Measurements from ENCODE around the gene KMT2A.

The KMT2A gene

GRCh38 chr11:118529584-118530175, 93.4 kb downstream of the KMT2A start:
- no peak for FAIRE-seq
- no peak for DNase-seq (ENCODE audit: insufficient read length, low spot score)

GRCh38 chr11:118530180-118530682, 93.9 kb downstream of the KMT2A start:
- DNase-seq (ENCODE audit: insufficient read length, low spot score) (no peak), FAIRE-seq (no peak)
- no peak for TF ChIP-seq POLR2A (IDR thresholded peaks at IDR 0.05; ENCODE audit: low read depth, low read length)

More at GRCh38 chr11:118529584-118530175, 93.4 kb downstream of the KMT2A start:
- TF ChIP-seq POLR2A (IDR thresholded peaks at IDR 0.05; ENCODE audit: low read depth, low read length) = no peak

GRCh38 chr11:118530683-118531596, 94.6 kb downstream of the KMT2A start, which contains the start of gene TMEM25:
TSS of gene TMEM25 (plus strand) at chr11:118531192. CDS start at chr11:118531802, 610 bp downstream.
- FAIRE-seq (no peak), DNase-seq (ENCODE audit: insufficient read length, low spot score) (no peak)
- no peak for TF ChIP-seq POLR2A (IDR thresholded peaks at IDR 0.05; ENCODE audit: low read depth, low read length)

GRCh38 chr11:118531597-118532084, 95.3 kb downstream of the KMT2A start:
- FAIRE-seq = no peak
- TF ChIP-seq POLR2A (IDR thresholded peaks at IDR 0.05; ENCODE audit: low read depth, low read length) = no peak
- DNase-seq (ENCODE audit: insufficient read length, low spot score) = no peak

GRCh38 chr11:118532091-118532490, 95.8 kb downstream of the KMT2A start:
- FAIRE-seq = no peak
- no peak for TF ChIP-seq POLR2A (IDR thresholded peaks at IDR 0.05; ENCODE audit: low read depth, low read length)

GRCh38 chr11:118532852-118533768, 96.8 kb downstream of the KMT2A start:
- TF ChIP-seq POLR2A (IDR thresholded peaks at IDR 0.05; ENCODE audit: low read depth, low read length) = no peak
- FAIRE-seq = no peak

More at GRCh38 chr11:118532091-118532490, 95.8 kb downstream of the KMT2A start:
- no peak for DNase-seq (ENCODE audit: insufficient read length, low spot score)

GRCh38 chr11:118533769-118534729, 97.8 kb downstream of the KMT2A start:
- TF ChIP-seq POLR2A (IDR thresholded peaks at IDR 0.05; ENCODE audit: low read depth, low read length) = no peak
- DNase-seq (ENCODE audit: insufficient read length, low spot score) = no peak
- FAIRE-seq = no peak

More at GRCh38 chr11:118532852-118533768, 96.8 kb downstream of the KMT2A start:
- DNase-seq (ENCODE audit: insufficient read length, low spot score) = no peak

- FAIRE-seq = no peak
- no peak for DNase-seq (ENCODE audit: insufficient read length, low spot score)
- no peak for TF ChIP-seq POLR2A (IDR thresholded peaks at IDR 0.05; ENCODE audit: low read depth, low read length)
Measured at GRCh38 chr11:118535261-118535660, 99.0 kb downstream of the KMT2A start.

GRCh38 chr11:118536726-118537125, 100.4 kb downstream of the KMT2A start:
- FAIRE-seq = no peak
- no peak for DNase-seq (ENCODE audit: insufficient read length, low spot score)
- TF ChIP-seq POLR2A (IDR thresholded peaks at IDR 0.05; ENCODE audit: low read depth, low read length) = no peak

GRCh38 chr11:118537409-118537980, 101.2 kb downstream of the KMT2A start:
- FAIRE-seq (no peak), DNase-seq (ENCODE audit: insufficient read length, low spot score) (no peak)
- no peak for TF ChIP-seq POLR2A (IDR thresholded peaks at IDR 0.05; ENCODE audit: low read depth, low read length)

- TF ChIP-seq POLR2A (IDR thresholded peaks at IDR 0.05; ENCODE audit: low read depth, low read length) = no peak
- DNase-seq (ENCODE audit: insufficient read length, low spot score) (no peak), FAIRE-seq (no peak)
Measured at GRCh38 chr11:118544010-118544646, 107.8 kb downstream of the KMT2A start.
